ENCODE measurements around the gene RHOT2. TPM values are rescaled to one million over a fixed set of nuclear protein-coding genes. Genes with fewer than 3 reads are reported as not detected.
A peak's percentile ranks its signal among the peaks of the same experiment; 100 is the strongest.

RHOT2 gene
- total and polyA plus RNA-seq, 9 of the 15 experiments (the other 6 are each of a cell fraction or from before 2014, with no cell fraction given) = 5.0 to 373 (median 112) TPM

GRCh38 chr16:714079-714478 is 46.1 kb downstream of the RHOT2 start:
- POLR2A ChIA-PET = no interaction called here
- CTCF ChIA-PET (ENCODE audit: low intra/inter-chr PET ratio) = no interaction called here
- no peaks in the 10 kb centered on the region for H3K9me3 ChIP-seq (replicated peaks; ENCODE audit: control insufficient read depth, insufficient read depth, low read depth, low read length)
- DNase-seq (ENCODE audit: extremely low read depth in 1 of 4, low spot score in 3 of 4) (no peak), FAIRE-seq (no peak), ATAC-seq (no peak)
- H3K36me3 ChIP-seq (ENCODE audit: control insufficient read depth, insufficient read depth, low read length) = peaks cover 19% of the 10 kb centered on the region; the same call in 2 of the 3 replicates
- peaks cover 14% of the 10 kb centered on the region for H3K79me2 ChIP-seq (ENCODE audit: control insufficient read depth, insufficient read depth, low read length)
- in situ Hi-C loops (cut with MboI) (loop anchor here (5.0 to 10.0 kb wide), 2 partner anchors 73 to 341 kb away; partner anchors contain the start of genes CHTF18 and RPUSD1), intact Hi-C loops (cut with micrococcal nuclease) (loop anchor here (2.0 to 5.0 kb wide), 2 partner anchors 15 to 93 kb away; no protein-coding TSS in a partner anchor)
- WGBS (ENCODE audit: insufficient coverage, low coverage, missing lambda C conversion rate) = 83% methylated on average over 9 of the region's 11 CpGs
- H3K4me3 ChIP-seq = no peak overlapping the region
- H3K4me1 ChIP-seq (replicated peaks in 1 of 2; ENCODE audit: control insufficient read depth in 2 of 2, insufficient read depth in 2 of 2, low read length in 2 of 2) = peaks cover 8 to 81% of the 10 kb centered on the region in 2 experiments; a peak in 4 of 5 replicates
- H4K20me1 ChIP-seq (replicated peaks; ENCODE audit: control insufficient read depth, insufficient read depth, low read length) = peaks cover 9% of the 10 kb centered on the region; the same call in 1 of the 2 replicates
- BruUV-seq (replicated peaks) = no TSS peak
- TF ChIP-seq ETV1 (tag; conservative IDR thresholded peaks at IDR 0.05; ENCODE audit: low read depth) = no peak
- TF ChIP-seq ZNF3 (CRISPR knock-in tag; IDR thresholded peaks at IDR 0.05) = no peak
- no peak for TF ChIP-seq GTF2E2 (tag; IDR thresholded peaks at IDR 0.05)
- 0 out of 2 replicates have a peak, but pooled peaks have one; percentile 13 for TF ChIP-seq SPI1 (IDR thresholded peaks at IDR 0.05; ENCODE audit: borderline replicate concordance, low read depth, low read length)
- no peak for TF ChIP-seq ZNF134 (CRISPR knock-in tag; conservative IDR thresholded peaks at IDR 0.05)
- H3K27me3 ChIP-seq (ENCODE audit: control insufficient read depth in 2 of 2, insufficient read depth in 2 of 2, low read length in 2 of 2) = no peaks in the 10 kb centered on the region
- no peak overlapping the region for H3K9ac ChIP-seq (ENCODE audit: insufficient read depth in 1 of 2, low read depth in 2 of 2, low read length in 2 of 2)
- H3K4me2 ChIP-seq (ENCODE audit: insufficient read depth, low read length) = no peak overlapping the region
- H3K27ac ChIP-seq (ENCODE audit: extremely low read depth, low read depth, low read length) = no peak overlapping the region
- H3K9me1 ChIP-seq (ENCODE audit: control insufficient read depth, insufficient read depth, low read length) = peaks cover 1% of the 10 kb centered on the region
- H2AFZ ChIP-seq (ENCODE audit: low read depth, low read length) = peak overlapping the region; percentile 68

Measured in K562 (cell line).